GM18858 (cell line): Measurements from ENCODE around the gene PLPPR5.

Experiments
- ATAC-seq: cut with Tn5 transposase; IDR thresholded peaks from one replicate; pipeline ENCODE4 v1.9.1; 2021; ENCODE audit not compliant: unreplicated experiment

Gene PLPPR5

GRCh38 chr1:98860329-98860728, 144.3 kb downstream of the PLPPR5 start:
- ATAC-seq, result no peak

GRCh38 chr1:98854137-98854536, 150.5 kb downstream of the PLPPR5 start:
- no peak for ATAC-seq

GRCh38 chr1:98849969-98850636, 154.6 kb downstream of the PLPPR5 start:
- ATAC-seq, result no peak

- no peak for ATAC-seq
Observed at GRCh38 chr1:98842241-98842640, 162.4 kb downstream of the PLPPR5 start.
